Astrocyte of the cerebellum (primary cell): ENCODE results near the gene UBL4B.

Source experiments
- DNase-seq: peaks from one replicate; pipeline ENCODE4 v3.0.0-alpha.2; 2011; ENCODE audit warnings: low read depth
- H3K4me3 ChIP-seq: 2 replicates; pipeline ENCODE4 v1.5.1; 2011; ENCODE audit warnings: mild to moderate bottlenecking, low read depth, low read length, moderate library complexity
- in situ Hi-C: cut with HindIII; loops from 2 replicates; pipeline ENCODE4 v1.10.0; 2017; ENCODE audit warnings: low sequenced_read_pairs
- TF ChIP-seq, protein P1 (sequence below): IDR thresholded peaks from 2 replicates; pipeline ENCODE4 v1.5.1; 2012; ENCODE audit warnings: low read length, low read depth, moderate library complexity, mild to moderate bottlenecking; ENCODE audit errors: missing control alignments

UBL4B gene

DNA sequence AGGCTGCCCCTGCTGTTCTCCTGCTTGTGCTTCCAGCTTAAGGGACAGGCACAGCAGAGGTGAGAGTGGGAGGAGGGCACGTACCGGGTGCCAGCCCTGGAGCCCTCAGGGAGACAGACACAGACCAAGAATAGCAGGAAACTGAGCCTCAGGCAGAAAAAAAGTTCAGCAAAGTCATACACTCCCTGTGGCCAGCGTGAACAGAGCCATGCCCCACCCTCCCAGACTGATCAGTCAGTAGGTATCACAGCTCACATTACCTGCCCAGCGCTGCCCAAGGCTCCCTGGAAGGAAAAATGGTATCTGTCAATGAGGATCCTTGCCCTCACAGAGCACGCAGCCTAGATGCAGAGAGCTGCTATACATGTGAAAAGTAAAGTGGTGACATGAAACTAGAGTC is 1.3 kb downstream of the UBL4B start:
- in situ Hi-C loops, result no loop called here
- DNase-seq, result no peak
- TF ChIP-seq, protein P1, sequence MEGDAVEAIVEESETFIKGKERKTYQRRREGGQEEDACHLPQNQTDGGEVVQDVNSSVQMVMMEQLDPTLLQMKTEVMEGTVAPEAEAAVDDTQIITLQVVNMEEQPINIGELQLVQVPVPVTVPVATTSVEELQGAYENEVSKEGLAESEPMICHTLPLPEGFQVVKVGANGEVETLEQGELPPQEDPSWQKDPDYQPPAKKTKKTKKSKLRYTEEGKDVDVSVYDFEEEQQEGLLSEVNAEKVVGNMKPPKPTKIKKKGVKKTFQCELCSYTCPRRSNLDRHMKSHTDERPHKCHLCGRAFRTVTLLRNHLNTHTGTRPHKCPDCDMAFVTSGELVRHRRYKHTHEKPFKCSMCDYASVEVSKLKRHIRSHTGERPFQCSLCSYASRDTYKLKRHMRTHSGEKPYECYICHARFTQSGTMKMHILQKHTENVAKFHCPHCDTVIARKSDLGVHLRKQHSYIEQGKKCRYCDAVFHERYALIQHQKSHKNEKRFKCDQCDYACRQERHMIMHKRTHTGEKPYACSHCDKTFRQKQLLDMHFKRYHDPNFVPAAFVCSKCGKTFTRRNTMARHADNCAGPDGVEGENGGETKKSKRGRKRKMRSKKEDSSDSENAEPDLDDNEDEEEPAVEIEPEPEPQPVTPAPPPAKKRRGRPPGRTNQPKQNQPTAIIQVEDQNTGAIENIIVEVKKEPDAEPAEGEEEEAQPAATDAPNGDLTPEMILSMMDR, result no peak
- H3K4me3 ChIP-seq, result no peak overlapping the region

DNA sequence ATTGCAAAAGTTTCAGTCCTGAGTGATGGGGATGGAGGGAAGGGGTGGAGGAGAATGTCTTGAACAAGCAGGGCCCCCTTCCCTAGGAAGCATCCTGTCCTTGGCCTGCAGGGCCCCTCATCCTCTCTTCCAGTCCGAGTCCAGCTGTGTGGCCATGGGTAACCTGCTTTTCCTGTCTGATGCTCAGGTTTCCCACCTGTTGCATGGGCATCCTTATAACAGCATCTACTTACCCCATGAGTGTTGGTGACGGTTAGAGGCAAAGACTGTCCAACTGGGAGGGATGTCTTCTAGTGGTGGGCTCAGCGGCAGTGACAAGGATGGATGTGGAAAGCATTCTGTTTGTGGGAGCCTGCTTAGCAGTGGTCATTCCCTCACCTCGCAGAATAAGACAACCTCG is 1.9 kb downstream of the UBL4B start:
- TF ChIP-seq, protein P1, result no peak

DNA sequence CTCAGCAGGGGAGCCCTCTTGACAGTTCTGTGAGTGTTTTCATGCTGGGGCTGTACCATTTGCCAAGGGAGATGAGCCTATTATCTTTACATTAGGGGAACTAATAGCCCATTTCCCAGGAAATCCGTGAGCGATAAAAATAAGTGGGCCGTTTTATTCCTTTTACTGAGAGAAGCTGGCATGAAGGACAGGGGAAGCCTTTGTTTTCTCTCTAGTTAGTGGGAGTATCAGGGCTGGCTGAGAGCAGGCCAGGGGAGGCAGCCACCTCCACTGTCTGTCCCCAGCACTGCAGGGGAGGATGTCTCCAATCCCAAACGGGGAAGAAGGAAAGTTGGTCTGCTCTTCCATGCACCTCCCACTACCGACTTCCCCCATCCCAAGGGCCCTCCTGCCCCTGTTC is 2.5 kb downstream of the UBL4B start:
- H3K4me3 ChIP-seq, result no peak overlapping the region
- TF ChIP-seq, protein P1, result no peak
- in situ Hi-C loops, result no loop called here
- no peak for DNase-seq

More for the DNA sequence above, 1.9 kb downstream of the UBL4B start:
- no peak for DNase-seq
- H3K4me3 ChIP-seq, result no peak overlapping the region
- in situ Hi-C loops, result no loop called here

DNA sequence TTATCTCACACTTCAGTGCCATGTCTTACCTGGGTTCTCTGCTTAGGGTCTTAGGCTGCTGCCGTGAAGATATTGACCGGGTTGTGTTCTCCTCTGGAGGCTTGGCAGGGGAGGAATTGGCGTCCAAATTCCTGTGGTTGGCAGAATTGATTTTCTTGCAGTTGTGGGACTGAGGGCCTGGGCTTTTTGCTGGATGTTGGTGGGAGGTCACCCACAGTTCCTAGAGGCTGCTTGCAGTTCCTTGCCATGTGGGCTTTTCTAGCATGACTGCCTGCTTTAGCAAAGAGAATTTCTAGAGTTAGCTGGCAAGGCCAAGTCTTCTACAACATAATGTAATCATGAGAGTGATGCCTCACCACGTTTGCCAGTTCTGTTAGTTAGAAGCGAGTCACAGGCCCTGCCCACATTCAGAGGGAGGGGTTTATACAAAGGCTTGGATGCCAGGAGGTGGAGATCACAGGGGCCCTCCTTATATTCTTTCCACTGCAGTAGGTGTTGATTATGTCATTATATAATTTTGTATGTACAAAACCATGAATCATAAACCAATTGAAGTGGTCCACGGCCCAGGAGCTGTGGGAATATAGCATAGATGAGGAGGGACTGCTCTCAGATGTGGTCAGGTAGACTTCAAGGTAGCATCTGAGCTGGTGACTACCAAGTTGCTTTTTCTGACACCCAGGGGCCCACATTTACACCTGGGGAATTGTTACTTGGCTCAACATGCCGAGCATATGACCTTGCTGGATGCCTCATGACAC is 6.6 kb downstream of the UBL4B start:
- H3K4me3 ChIP-seq, result no peak overlapping the region
- in situ Hi-C loops, result no loop called here
- no peak for DNase-seq
- TF ChIP-seq, protein P1, result no peak

DNA sequence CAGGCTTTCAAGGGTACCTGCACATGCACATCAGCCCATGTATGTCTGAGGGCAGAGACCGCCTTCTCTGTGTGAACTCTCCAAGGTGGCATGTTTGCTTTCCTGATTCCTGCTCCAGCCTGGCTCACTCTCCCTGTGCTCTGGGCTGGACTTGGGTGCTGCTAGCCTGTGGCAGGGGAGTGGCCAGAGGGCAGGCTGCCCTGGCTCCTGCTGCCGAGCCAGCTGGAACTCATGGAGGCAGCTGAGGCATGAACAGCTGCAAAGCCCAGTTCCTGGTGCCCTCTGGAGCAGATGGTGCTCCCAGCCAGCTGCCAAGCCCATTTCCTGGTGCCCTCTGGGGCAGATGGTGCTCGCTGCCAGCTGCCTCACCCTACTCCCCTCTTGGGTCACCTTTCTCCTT is 7.6 kb downstream of the UBL4B start:
- H3K4me3 ChIP-seq, result no peak overlapping the region
- in situ Hi-C loops, result no loop called here
- TF ChIP-seq, protein P1, result no peak
- no peak for DNase-seq

DNA sequence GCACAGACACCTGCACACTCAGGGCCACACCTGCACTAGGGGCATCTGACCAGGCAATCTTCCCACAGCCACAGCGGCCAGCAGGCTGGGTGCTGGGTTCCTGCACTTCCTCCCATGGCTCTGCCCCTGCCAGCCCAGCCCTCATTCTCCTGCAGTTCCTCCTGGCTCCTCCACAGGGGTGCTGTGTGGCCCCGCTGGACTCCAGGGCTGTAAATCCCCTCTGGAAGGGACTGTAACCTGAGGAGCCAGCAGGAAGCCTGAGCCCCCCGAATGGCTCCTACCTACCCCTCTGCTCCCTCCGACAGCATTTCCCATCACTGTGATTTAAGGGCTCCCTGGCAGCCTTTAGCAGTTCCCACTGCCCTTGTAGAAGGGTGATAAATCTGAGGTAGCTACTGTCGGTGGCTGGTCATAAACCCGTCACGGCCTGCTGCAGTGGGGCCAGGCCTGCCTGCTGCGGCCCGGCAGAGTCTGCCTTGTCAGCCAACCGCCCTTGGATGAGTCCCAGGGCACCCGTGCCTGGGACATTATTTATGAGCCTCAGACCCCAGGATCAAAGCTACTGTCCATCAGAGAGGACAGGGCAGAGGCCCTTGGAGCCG is 8.8 kb downstream of the UBL4B start:
- TF ChIP-seq, protein P1, result no peak
- in situ Hi-C loops, result no loop called here
- DNase-seq, result no peak
- H3K4me3 ChIP-seq, result no peak overlapping the region
